ES-I3 (cell line): ENCODE measurements around the gene ZFPM1.

Source experiments
- H3K36me3 ChIP-seq: 2 replicates; pipeline ENCODE4 v1.6.1; 2013; ENCODE audit warnings: mild to moderate bottlenecking, low read length, control low read depth, moderate library complexity; ENCODE audit not compliant: insufficient read depth
- H3K4me1 ChIP-seq: 2 replicates; pipeline ENCODE4 v1.6.1; 2013; ENCODE audit warnings: mild to moderate bottlenecking, control low read depth, low read length; ENCODE audit not compliant: insufficient read depth
- H3K9ac ChIP-seq: 2 replicates; pipeline ENCODE4 v1.6.1; 2013; ENCODE audit warnings: low read depth, mild to moderate bottlenecking, low read length, moderate library complexity
- H3K9me3 ChIP-seq: 2 replicates; pipeline ENCODE4 v1.6.1; 2013; ENCODE audit warnings: mild to moderate bottlenecking, low read length, moderate library complexity; ENCODE audit not compliant: control insufficient read depth, insufficient read depth

The ZFPM1 gene

GRCh38 chr16:88531931-88532433 is 78.9 kb downstream of the ZFPM1 start:
- no peaks in the 10 kb centered on the region; the same call in 1 of the 2 replicates for H3K4me1 ChIP-seq

GRCh38 chr16:88532434-88533241 is 79.6 kb downstream of the ZFPM1 start:
- no peaks in the 10 kb centered on the region for H3K9me3 ChIP-seq
- no peaks in the 10 kb centered on the region for H3K36me3 ChIP-seq
- H3K9ac ChIP-seq: peak overlapping the region; percentile 67; the same call in 1 of the 2 replicates
- H3K4me1 ChIP-seq: no peaks in the 10 kb centered on the region; the same call in 1 of the 2 replicates

More at GRCh38 chr16:88531931-88532433, 78.9 kb downstream of the ZFPM1 start:
- H3K9me3 ChIP-seq: no peaks in the 10 kb centered on the region
- no peak overlapping the region for H3K9ac ChIP-seq
- no peaks in the 10 kb centered on the region for H3K36me3 ChIP-seq

- no peaks in the 10 kb centered on the region for H3K9me3 ChIP-seq
- H3K36me3 ChIP-seq: no peaks in the 10 kb centered on the region
- peak overlapping the region; percentile 67 for H3K9ac ChIP-seq
- no peaks in the 10 kb centered on the region; the same call in 1 of the 2 replicates for H3K4me1 ChIP-seq
Observed at GRCh38 chr16:88533381-88533917, 80.4 kb downstream of the ZFPM1 start.

- Histone ChIP-seq H3K9me3 (no peaks in the 10 kb centered on the region), H3K9ac (peak overlapping the region; percentile 84), H3K4me1 (no peaks in the 10 kb centered on the region; the same call in 1 of the 2 replicates), H3K36me3 (no peaks in the 10 kb centered on the region)
Observed at GRCh38 chr16:88533932-88534637, 81.0 kb downstream of the ZFPM1 start.

- Histone ChIP-seq H3K9ac (peak overlapping the region; percentile 84), H3K4me1 (no peaks in the 10 kb centered on the region; the same call in 1 of the 2 replicates)
Observed at GRCh38 chr16:88534638-88535190, 81.6 kb downstream of the ZFPM1 start.

GRCh38 chr16:88535191-88535856 is 82.2 kb downstream of the ZFPM1 start:
- Histone ChIP-seq H3K9ac (peak overlapping the region; percentile 55), H3K36me3 (no peaks in the 10 kb centered on the region), H3K4me1 (no peaks in the 10 kb centered on the region; the same call in 1 of the 2 replicates), H3K9me3 (no peaks in the 10 kb centered on the region)

More at GRCh38 chr16:88534638-88535190, 81.6 kb downstream of the ZFPM1 start:
- H3K9me3 ChIP-seq: no peaks in the 10 kb centered on the region
- no peaks in the 10 kb centered on the region for H3K36me3 ChIP-seq

GRCh38 chr16:88535857-88536222 is 82.8 kb downstream of the ZFPM1 start:
- Histone ChIP-seq H3K9ac (no peak overlapping the region), H3K36me3 (no peaks in the 10 kb centered on the region), H3K4me1 (no peaks in the 10 kb centered on the region; the same call in 1 of the 2 replicates), H3K9me3 (no peaks in the 10 kb centered on the region)

- Histone ChIP-seq H3K36me3 (no peaks in the 10 kb centered on the region), H3K9ac (no peak overlapping the region)
Observed at GRCh38 chr16:88536510-88536909, 83.4 kb downstream of the ZFPM1 start.

GRCh38 chr16:88536971-88537751 is 84.1 kb downstream of the ZFPM1 start:
- no peaks in the 10 kb centered on the region; the same call in 1 of the 2 replicates for H3K4me1 ChIP-seq

More at GRCh38 chr16:88536510-88536909, 83.4 kb downstream of the ZFPM1 start:
- Histone ChIP-seq H3K9me3 (no peaks in the 10 kb centered on the region), H3K4me1 (no peaks in the 10 kb centered on the region; the same call in 1 of the 2 replicates)

GRCh38 chr16:88537859-88538258 is 84.8 kb downstream of the ZFPM1 start:
- H3K36me3 ChIP-seq: no peaks in the 10 kb centered on the region
- no peaks in the 10 kb centered on the region for H3K9me3 ChIP-seq
- H3K4me1 ChIP-seq: no peaks in the 10 kb centered on the region; the same call in 1 of the 2 replicates
- no peak overlapping the region for H3K9ac ChIP-seq

More at GRCh38 chr16:88536971-88537751, 84.1 kb downstream of the ZFPM1 start:
- no peak overlapping the region for H3K9ac ChIP-seq
- no peaks in the 10 kb centered on the region for H3K36me3 ChIP-seq
- no peaks in the 10 kb centered on the region for H3K9me3 ChIP-seq

- Histone ChIP-seq H3K9me3 (peaks cover 3% of the 10 kb centered on the region), H3K36me3 (no peaks in the 10 kb centered on the region), H3K4me1 (no peaks in the 10 kb centered on the region), H3K9ac (no peak overlapping the region)
Observed at GRCh38 chr16:88538366-88539060, 85.4 kb downstream of the ZFPM1 start.

GRCh38 chr16:88539261-88539651 is 86.2 kb downstream of the ZFPM1 start:
- Histone ChIP-seq H3K9ac (no peak overlapping the region), H3K9me3 (peaks cover 4% of the 10 kb centered on the region), H3K4me1 (no peaks in the 10 kb centered on the region), H3K36me3 (no peaks in the 10 kb centered on the region)
